ENCODE data around the gene SCRN1. TPM values are rescaled to one million over a fixed set of nuclear protein-coding genes. Genes with fewer than 3 reads are reported as not detected.

The SCRN1 gene
- total RNA-seq, 4 donors from 2014 or later: 15.0 to 24.5 (median 17.3) TPM

- in situ Hi-C loops (cut with MboI; ENCODE audit: low pct_ligation_motif_present in 1 of 4, low pct_unique_long_range_greater_than_20kb in 1 of 4, low sequenced_read_pairs in 3 of 4) (loop anchor here in 3 of 4 donors (25.0 kb wide), 1 partner anchor 280 kb away; no protein-coding TSS in a partner anchor), intact Hi-C loops (cut with DNase I; ENCODE audit: low total_unique reads) (no loop called here)
- TF ChIP-seq CTCF (IDR thresholded peaks at IDR 0.05): no peak
- TF ChIP-seq POLR2A (IDR thresholded peaks at IDR 0.05): no peak
- no peak for TF ChIP-seq POLR2AphosphoS5 (IDR thresholded peaks at IDR 0.05)
- TF ChIP-seq EP300 (IDR thresholded peaks at IDR 0.05; ENCODE audit: low read depth): no peak
- 60 to 80% methylated on average over 1 to 4 of the region's 4 CpGs for WGBS, 2 donors (ENCODE audit: low coverage in 1 of 2)
- H3K27me3 ChIP-seq: no peaks in the 10 kb centered on the region
- H3K9me3 ChIP-seq: no peaks in the 10 kb centered on the region
- H3K4me1 ChIP-seq: no peaks in the 10 kb centered on the region
- H3K4me3 ChIP-seq: no peak overlapping the region
- no peak overlapping the region for H3K27ac ChIP-seq
- DNase-seq: no peak
- no peaks in the 10 kb centered on the region for H3K36me3 ChIP-seq
Measured at GRCh38 chr7:29917641-29918040, 72.0 kb downstream of the SCRN1 start.

- no peaks in the 10 kb centered on the region for H3K36me3 ChIP-seq
- no peaks in the 10 kb centered on the region for H3K4me1 ChIP-seq
- in situ Hi-C loops (cut with MboI; ENCODE audit: low pct_ligation_motif_present in 1 of 4, low pct_unique_long_range_greater_than_20kb in 1 of 4, low sequenced_read_pairs in 3 of 4): loop anchor here in 3 of 4 donors (25.0 kb wide), 1 partner anchor 278 kb away; no protein-coding TSS in a partner anchor
- WGBS, 2 donors (ENCODE audit: low coverage in 1 of 2): 29 to 61% methylated on average over 1 to 7 of the region's 7 CpGs
- no peaks in the 10 kb centered on the region for H3K27me3 ChIP-seq
- no peak overlapping the region for H3K4me3 ChIP-seq
- DNase-seq: no peak
- TF ChIP-seq POLR2A (IDR thresholded peaks at IDR 0.05): no peak
- intact Hi-C loops (cut with DNase I; ENCODE audit: low total_unique reads): no loop called here
- H3K9me3 ChIP-seq: no peaks in the 10 kb centered on the region
- H3K27ac ChIP-seq: no peak overlapping the region
Measured at GRCh38 chr7:29915481-29916215, 74.0 kb downstream of the SCRN1 start.

- H3K27ac ChIP-seq: no peak overlapping the region
- in situ Hi-C loops (cut with MboI; ENCODE audit: low pct_ligation_motif_present in 1 of 4, low pct_unique_long_range_greater_than_20kb in 1 of 4, low sequenced_read_pairs in 3 of 4): loop anchor here in 3 of 4 donors (25.0 kb wide), 1 partner anchor 277 kb away; no protein-coding TSS in a partner anchor
- intact Hi-C loops (cut with DNase I; ENCODE audit: low total_unique reads): no loop called here
Measured at GRCh38 chr7:29914180-29914579, 75.4 kb downstream of the SCRN1 start.

GRCh38 chr7:29906200-29907022 lies 83.2 kb downstream of the SCRN1 start:
- Histone ChIP-seq H3K36me3 (peaks cover 0 to 4% (median 0%) of the 10 kb centered on the region in 4 donors), H3K9me3 (peaks cover 21 to 24% of the 10 kb centered on the region in 2 donors), H3K27me3 (no peaks in the 10 kb centered on the region), H3K27ac (no peak overlapping the region), H3K4me1 (no peaks in the 10 kb centered on the region), H3K4me3 (no peak overlapping the region)
- TF ChIP-seq POLR2A (IDR thresholded peaks at IDR 0.05) (no peak), EP300 (IDR thresholded peaks at IDR 0.05; ENCODE audit: low read depth) (no peak), CTCF (IDR thresholded peaks at IDR 0.05) (no peak), POLR2AphosphoS5 (IDR thresholded peaks at IDR 0.05) (no peak)
- in situ Hi-C loops (cut with MboI; ENCODE audit: low pct_ligation_motif_present in 1 of 4, low pct_unique_long_range_greater_than_20kb in 1 of 4, low sequenced_read_pairs in 3 of 4) (loop anchor here in 3 of 4 donors (25.0 kb wide), 1 partner anchor 269 kb away; no protein-coding TSS in a partner anchor), intact Hi-C loops (cut with DNase I; ENCODE audit: low total_unique reads) (no loop called here)
- WGBS, 2 donors (ENCODE audit: low coverage in 1 of 2): 79 to 88% methylated on average over 3 of the region's 3 CpGs
- DNase-seq: no peak

More at GRCh38 chr7:29914180-29914579, 75.4 kb downstream of the SCRN1 start:
- H3K4me1 ChIP-seq: no peaks in the 10 kb centered on the region
- no peak for TF ChIP-seq POLR2A (IDR thresholded peaks at IDR 0.05)
- no peak for TF ChIP-seq POLR2AphosphoS5 (IDR thresholded peaks at IDR 0.05)
- no peak for TF ChIP-seq CTCF (IDR thresholded peaks at IDR 0.05)
- TF ChIP-seq EP300 (IDR thresholded peaks at IDR 0.05; ENCODE audit: low read depth): no peak
- no peaks in the 10 kb centered on the region for H3K27me3 ChIP-seq
- WGBS, 2 donors (ENCODE audit: low coverage in 1 of 2): 77 to 78% methylated on average over 3 to 4 of the region's 4 CpGs
- DNase-seq: no peak
- H3K4me3 ChIP-seq: no peak overlapping the region
- no peaks in the 10 kb centered on the region for H3K9me3 ChIP-seq
- H3K36me3 ChIP-seq: no peaks in the 10 kb centered on the region
